Amygdala (tissue), 56 donors: ENCODE measurements around the gene SHQ1.

Experiments used
- DNase-seq, 56 donors: peaks; one replicate each; lab custom pipeline; 2025; lab: John Stamatoyannopoulos, UW

SHQ1 gene

DNA sequence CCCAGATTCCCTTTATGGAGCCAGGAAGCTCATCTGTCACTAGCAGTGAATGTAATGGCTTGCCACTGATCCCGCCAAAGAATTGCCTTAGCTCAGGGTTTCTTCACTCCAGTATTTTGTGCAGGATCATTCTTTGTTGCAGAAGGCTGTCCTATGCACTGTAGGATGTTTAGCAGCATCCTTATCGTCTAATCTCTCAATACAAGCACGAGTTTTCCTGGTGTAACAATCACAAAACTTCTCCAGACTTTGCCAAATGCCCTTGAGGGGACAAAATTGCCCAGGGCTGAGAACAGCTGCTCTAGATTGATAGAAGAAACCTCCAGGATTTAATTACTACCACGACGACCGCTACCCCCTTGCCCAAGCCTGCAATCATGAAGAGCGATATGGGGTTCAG lies 6.8 kb upstream of the SHQ1 start:
- no peak for DNase-seq

DNA sequence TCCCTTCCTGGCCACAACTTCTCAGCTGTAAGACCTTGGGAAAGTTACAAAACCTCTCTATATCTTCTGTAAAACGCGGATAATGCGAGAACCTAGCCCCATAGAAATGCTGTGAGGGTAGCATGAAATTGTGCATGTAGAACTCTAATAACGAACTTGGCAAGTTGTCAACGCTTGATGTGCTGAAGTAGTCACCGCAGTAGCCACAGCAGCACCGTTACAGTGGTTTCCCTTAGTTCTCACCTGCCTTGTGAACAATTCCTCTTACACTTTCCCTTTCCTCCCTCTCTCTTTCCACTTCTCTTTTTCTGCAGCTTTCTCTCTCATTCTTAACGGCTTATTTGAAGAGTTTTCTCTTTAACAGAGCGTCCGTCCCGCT lies 447 bp upstream of the SHQ1 start:
- DNase-seq: no peak

DNA sequence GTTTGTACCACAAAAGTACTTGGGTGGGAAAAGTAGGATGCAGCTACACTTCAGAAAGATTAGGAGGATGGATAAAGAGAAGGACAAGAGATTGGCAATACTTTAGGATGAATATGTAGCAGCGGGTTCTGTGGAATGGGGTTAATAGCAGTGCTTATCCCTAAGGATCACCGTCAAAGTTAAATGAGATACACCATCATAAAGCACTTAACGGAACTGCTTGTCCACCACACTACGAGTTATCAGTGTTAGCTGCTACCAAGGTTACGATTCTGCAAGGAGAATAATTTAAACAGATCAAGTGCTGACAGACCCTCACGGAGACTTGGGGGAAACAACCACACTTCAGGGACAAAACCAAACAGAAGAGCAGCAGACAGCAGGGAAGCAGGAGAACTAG lies 963 bp downstream of the SHQ1 start:
- no peak for DNase-seq

DNA sequence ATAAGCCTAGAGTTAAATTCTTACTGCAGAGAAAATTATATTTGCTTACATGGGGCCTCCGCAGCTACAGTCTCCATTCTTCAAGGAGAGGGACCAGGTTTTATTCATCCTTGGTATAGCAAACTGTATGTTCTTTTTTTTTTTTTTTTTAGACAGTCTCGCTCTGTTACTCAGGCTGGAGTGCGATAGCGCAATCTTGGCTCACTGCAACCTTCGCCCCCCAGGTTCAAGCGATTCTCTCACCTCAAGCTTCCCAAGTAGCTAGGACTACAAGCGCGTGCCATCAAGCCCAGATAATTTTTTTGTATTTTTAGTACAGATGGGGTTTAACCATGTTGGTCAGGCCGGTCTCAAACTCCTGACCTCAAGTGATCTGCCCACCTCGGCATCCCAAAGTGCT lies 2.1 kb downstream of the SHQ1 start:
- DNase-seq: no peak

DNA sequence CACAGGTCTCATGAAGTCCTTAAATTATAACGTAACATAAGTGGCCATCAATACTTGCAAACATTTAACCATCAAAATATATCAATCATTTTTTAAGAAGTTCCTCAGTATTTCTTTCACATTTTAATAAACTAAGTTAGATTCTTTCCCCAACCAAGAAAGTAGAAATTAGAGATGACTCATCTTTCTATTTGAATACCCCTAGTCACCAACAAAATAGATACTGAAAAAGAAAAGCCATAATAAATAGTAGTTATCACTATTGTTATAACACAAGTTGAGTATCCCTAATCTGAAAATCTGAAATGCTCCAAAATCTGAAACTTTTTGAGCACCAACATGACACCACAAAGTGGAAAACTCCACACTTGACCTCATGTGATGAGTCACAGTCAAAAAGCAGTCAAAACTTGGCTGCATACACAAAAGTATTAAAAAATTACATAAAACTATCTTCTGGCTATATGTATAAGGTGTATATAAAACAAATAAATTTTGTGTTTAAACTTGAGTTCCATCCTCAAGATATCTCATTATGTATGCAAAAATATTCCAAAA lies 3.7 kb downstream of the SHQ1 start:
- DNase-seq: no peak

DNA sequence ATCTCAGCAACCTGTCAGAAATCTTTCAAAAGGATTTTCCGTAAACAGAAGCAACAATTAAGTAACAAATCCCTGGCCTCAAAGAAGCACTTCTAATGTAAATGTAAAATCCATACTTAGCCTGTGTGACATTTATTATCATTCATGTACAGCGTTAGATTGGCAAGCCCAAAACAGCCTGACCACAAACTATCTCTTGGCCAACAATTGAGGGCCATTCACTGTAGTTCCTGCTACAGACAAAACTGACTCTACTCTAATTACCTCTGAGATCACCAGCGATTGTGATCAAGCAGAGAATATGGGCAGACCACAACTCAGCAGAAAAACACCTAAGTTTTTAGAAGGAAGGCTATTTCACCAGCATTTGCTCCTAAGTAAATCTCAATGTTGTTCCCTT lies 9.2 kb downstream of the SHQ1 start:
- DNase-seq: no peak

DNA sequence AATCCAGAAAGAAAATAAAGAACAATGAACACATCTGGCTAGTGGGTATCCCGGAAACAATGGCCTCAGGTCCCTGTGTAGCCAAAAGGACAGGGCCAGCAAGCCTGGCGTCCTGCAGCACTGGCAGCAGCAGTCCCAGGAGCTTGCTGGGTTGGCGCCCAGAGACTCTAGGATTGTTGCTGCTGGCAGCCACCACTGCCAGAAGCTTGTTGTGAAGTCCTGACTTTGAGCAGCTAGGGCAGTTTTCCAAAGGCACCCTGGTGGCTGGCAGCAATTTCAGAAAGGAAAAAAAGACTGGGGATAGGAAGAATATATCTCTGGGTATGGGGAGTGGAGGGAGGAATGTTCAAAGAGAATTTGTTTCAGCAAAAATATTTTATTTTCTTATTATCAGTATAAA lies 11.3 kb downstream of the SHQ1 start:
- DNase-seq: peak in 49 of 56 donors; percentile 1 to 85 (median 52)

DNA sequence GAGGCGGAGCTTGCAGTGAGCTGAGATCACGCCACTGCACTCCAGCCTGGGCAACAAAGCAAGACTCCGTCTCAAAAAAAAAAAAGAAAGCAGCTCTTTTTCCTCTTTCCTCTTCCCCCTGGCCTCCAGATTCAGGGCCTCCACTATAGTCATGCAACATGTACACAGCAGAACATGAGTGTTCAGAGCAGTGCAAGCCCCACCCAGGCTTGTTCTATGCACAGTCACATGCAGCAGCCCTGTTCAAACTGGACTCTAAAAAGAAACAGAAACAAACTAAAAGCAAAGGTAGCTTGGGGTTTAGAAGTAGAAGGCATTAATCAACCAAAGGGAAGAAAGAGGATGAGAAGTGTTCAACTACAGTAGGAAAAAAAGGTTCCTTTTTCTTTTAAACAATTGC lies 11.8 kb downstream of the SHQ1 start:
- no peak for DNase-seq

DNA sequence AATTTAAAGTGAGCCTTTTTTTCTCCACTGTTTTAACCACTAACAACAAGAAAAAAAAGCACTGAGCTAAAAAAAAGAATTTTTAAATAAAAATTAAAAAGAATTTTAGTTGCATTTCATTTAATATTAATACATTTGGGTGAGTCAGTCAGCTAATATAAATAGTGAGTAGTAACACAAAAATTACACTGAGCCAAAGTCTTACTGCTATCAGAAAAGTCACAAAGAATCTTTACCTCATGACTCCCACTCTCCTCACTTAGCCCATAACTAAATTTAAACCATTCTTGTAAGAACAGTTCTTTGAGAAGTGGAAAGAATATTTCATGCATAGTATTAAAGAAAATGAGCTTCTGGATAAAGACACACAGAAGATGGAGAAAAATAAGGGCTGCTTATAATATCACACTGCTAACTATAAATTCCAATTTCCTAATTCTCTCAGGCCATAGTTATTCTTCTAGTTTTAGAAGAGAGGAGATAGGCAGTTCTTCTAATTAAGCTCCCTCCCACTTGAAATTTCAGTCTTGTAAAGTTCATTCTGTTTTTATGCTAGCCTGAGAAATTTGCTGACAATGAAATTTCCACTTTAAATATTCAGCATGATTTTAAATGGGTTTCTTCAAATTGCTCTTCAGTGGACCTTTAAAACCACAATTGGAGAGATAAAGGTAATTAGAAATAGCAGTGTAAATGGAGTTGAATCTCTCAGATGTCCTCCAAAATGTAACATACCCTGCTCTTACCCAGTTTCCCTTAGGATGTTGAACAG lies 17.6 kb downstream of the SHQ1 start:
- no peak for DNase-seq

DNA sequence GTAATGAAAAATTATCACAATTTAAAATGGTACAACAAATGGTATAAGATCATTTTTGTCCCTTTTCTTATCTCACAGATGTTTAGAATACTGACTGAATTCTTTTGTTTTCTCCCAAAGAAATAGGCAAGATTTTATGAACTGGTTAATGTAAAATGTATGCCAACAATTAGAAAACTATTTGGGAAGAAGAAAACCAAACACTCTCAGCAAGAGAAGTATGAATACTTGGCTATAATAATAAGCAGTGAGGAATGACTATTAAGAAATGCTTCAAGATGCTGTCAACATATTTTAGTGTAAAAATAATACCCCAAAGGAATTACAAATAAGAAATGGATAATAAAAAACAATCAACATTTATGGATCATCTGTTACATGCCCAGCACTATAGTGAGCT lies 18.5 kb downstream of the SHQ1 start:
- no peak for DNase-seq

DNA sequence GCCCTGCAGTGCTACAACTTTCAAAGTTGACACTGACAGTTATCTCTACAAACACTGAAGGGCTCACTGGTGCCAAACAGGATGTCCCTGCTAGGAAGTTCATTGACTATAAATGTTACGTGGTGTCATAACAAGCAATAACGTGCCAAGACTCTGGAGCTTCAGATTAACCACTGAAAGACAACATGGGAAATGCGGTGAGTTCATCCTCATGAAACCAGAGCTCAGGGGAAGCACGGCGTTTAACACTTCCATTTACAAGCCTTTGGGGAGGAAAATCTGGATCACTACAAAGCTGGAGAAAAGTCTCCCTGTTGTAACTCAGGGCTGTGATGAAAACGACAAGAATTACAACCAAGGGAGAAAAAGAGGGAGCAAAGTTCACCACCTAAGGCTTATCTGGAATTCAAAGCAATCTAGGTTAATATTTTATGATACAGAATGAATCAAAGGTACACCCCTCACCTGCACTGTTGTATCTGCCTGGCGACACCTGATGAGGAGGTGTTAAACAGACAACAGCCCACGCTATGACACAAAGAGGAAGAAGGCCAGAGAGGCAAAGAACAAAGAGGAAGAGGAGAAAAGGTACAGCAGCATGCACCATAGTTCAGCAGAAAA lies 27.0 kb downstream of the SHQ1 start:
- DNase-seq: no peak

DNA sequence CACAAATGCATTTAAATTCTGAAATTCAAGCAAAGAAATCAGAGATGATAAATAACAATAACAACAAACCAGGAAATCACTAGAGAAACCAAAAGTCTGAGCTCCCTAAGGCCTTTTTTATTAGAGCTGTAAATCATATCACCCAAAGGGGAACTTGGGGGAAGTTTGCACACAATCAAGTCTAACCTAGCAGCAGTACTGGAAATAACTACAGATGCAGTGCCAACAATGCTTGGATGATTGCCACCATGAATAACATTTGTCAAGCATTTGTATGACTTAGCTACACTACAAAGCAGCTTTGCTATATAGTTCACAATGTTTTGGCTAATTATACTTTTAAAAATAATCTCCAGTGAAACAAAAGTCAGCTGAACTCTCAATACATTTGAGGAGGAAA lies 27.8 kb downstream of the SHQ1 start:
- peak in 6 of 56 donors; percentile 3 to 46 (median 10) for DNase-seq

DNA sequence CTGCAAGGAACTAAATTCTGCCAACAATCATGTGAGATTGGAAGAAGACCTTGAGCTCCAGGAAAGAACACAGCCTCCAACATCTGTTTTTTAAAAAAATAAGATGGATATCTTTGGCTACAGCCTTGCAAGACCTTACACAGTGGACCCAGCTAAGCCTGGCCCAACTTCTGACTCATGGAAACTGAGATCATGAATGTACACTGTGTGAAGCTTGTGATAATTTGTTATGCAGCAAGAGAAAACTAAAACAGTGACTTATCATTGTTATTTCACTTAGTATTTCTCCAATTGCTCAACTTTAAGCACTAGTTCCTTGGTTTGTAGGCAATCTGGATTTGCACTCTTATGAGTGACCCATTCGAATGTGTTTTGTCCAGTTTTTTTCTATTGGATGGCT lies 29.3 kb downstream of the SHQ1 start:
- no peak for DNase-seq

DNA sequence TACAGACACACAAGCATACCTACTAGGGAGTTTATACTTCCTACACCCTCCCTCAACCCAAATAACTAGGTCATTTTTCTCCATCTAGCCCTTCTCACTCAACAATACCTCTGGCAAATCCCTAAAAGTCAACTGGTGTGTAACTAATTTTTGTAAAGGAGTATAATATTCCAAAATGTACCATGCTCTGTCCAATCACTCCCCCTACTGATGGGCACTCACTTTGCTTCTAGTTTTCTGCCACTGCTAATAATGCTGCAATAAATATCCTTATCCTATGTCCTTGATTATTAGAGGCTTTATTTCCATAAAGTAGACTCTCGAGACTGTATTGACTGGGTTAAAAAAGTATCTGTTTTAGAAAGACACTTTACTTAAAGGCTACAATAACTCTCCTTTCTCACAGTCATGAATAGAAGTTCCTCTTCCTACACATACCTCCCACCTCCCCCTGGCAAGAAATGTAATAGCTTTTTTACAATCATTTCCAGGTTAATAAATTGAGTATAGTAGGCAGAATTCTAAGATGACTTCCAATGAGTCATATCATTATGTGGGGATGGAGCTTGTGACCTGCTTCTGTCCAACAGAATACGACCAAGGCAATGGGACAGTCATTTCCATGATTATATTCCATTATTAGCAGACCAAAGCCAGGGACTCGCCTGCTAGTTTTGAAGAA lies 30.0 kb downstream of the SHQ1 start:
- DNase-seq: peak in 5 of 56 donors; percentile 2 to 45 (median 5)

DNA sequence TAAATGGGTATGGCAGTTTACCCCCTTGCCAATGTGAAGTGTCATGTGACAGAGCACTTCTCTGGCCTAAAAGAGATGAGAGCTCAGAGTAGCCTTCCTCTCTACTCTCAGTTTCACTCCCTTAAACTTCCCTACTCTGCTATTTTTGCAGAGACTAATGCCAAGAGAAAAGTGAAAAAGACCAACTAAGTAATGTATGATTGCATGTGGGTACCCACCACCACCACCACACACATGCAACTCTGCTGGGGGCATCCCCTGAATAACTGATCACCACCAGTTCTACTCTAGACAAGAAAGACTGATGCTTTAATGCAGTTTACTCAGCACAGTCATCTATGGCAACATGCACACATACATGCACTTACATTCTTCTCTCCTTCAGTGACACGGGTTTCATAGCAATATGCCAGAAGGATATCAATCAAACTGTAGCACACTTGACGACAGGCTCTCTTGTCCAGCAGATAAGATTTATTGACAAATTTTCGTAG lies 31.3 kb downstream of the SHQ1 start:
- DNase-seq: no peak

DNA sequence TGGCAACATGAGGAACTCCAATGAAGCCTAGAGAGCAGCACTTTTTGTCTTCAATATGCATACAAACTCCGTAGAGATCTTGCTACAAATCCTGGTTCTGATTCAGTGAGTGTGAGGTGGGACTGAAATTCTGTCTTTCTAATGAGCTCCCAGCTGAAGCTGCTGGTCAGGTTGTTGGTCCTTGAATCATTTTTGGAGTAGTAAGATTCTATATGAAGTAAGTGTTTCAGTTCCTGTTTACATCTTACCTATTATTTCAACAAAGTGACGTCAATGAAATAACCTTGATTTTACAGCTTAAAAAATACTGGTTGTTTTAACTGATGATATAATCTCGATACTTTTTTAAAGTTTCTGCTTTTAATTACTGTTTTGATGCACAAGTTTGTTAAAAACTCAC lies 33.9 kb downstream of the SHQ1 start:
- DNase-seq: no peak

DNA sequence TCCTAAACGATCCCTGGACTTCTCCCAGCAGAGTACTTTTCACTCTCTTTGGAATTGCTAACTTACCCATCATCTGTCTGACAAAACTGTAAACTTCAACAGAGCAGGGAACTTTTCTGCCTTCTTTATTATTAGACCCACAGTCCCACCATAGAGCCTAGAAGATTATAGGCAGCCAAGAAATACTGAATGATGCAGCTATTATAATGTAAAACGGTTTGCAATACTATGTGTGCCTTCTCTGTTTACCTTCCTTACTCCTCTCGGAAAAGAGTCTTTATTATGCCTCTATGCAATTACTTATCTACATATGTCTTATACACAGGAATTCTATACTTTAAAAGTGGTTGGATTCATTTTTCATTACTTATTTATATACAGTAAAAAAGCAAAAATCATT lies 36.0 kb downstream of the SHQ1 start:
- DNase-seq: no peak

DNA sequence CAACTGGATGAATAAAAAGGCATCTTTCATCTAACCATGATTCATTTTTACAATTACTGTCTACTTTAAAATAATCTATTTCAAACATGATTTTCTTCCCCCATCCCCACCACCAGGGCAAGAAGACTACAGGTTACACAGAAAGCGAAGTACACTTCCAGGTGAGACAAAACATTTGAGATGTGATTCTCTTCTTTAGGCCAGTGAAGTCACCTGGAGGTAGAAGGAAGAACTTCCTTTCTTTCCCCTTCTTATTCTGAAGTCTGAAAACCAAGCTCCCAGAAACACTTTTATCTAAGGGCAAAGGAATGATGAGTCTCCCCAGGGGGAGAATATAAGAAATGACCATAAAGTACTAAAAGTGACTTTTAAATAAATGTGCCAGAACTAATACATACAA lies 36.7 kb downstream of the SHQ1 start:
- DNase-seq: no peak

DNA sequence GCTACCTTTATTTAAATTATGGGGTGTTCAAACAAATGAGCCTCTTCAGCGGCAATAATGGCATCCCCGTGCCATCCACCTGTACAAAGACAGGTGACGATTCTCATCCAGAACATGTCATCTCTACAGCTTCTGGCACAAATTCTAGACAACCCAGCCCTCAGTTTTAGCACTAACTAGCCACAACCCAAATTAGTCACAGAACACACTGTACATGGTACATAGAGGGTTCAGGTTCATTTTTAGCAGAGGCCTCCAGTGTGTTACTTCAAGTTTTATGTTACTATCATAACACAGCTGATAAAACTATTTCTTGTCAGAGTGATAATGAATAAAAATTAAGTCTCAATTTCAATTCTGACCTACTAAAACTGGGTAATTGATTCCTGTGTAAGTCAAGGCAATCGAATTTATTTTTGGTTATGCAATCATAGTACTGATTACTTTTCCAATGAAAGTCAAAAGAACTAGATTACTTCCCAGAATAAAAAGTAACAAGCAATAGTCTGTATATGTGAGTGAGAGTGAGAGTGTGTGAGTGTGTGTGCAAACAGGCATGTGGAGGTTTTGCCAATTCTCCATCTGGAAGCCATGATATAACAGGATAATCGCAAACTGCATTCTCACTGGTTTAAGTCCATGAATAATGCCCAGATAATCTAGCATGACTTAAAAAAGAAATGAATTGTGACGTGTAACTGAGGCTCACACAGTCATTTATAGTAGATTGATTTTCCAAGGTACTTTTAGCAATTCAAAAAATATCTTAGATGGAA lies 37.4 kb downstream of the SHQ1 start:
- DNase-seq: no peak

DNA sequence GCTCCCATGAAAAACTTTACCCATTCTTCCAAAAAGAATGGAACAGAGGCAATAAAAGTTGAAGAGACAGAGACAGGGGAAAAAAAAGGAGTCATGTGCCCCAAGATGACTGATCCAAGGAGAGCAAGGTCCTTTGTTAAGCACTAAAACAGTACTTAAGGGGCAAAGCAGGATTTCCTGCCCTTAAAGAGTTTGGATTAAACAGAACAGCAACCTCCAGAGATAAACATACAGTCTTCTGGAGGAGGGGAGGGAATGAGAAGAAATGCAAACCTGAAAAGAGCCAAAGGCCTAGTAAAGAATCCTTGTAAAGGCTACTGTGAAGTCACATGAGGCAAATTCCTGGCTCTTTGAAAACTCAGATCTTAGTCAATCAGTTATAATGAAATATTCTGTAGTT lies 38.2 kb downstream of the SHQ1 start:
- DNase-seq: no peak

DNA sequence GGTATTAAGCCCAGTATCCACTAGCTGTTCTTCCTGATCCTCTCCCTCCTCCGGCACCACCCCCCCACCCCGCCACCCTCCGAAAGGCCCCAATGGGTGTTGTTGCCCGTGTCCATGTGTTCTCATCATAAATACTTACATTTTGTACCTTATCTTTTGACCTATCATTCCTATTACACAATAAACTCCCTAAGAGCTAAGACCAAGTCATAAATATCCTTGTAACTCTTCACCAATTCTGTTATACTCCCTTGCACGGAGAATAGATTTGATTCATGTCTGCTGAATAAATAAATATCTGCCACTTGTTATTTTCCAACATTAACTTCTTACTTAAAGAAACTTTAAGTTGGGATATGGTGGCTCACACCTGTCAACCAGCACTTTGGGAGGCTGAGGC lies 43.9 kb downstream of the SHQ1 start:
- no peak for DNase-seq
